UCSD-AML1 (cell line): Measurements from ENCODE around the gene FLT4.

ENCODE experiments used
- DNase-seq: peaks from one replicate; lab custom pipeline; 2025; ENCODE audit not compliant: unreplicated experiment; lab: John Stamatoyannopoulos, UW

FLT4 gene

GRCh38 chr5:180643191-180643851, 6.1 kb downstream of the FLT4 start:
- no peak for DNase-seq

- no peak for DNase-seq
Measured at GRCh38 chr5:180642779-180643178, 6.6 kb downstream of the FLT4 start.

DNA sequence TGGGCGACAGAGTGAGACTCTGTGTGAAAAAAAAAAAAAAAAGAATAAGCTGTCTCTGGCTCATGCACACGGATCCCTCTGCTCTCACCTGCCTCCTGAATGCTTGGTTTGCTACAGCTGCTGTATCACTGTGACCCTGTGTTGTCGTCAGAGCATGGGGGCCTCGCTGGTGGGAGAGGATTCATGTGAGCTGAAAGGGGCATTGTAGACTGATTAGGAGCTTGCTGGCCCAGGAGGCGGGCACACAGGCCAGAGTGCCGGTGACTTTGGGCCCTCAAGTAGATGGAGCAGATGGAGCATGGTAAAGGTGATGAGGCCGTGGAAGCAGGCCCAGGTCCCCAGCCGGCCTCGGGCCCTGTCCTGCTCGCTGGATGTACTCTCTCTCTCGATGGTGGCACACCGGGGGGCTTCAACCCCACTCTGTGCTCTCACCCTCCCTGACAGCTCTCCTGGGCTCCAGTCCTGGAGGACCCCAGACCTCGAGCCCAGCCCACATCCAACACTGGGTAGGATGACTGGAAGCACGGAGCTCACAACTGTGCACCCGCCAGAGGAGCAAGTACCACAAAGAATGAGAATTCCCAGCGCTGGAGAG, 7.1 kb downstream of the FLT4 start:
- no peak for DNase-seq

GRCh38 chr5:180641566-180641900, 7.9 kb downstream of the FLT4 start:
- DNase-seq = no peak

DNA sequence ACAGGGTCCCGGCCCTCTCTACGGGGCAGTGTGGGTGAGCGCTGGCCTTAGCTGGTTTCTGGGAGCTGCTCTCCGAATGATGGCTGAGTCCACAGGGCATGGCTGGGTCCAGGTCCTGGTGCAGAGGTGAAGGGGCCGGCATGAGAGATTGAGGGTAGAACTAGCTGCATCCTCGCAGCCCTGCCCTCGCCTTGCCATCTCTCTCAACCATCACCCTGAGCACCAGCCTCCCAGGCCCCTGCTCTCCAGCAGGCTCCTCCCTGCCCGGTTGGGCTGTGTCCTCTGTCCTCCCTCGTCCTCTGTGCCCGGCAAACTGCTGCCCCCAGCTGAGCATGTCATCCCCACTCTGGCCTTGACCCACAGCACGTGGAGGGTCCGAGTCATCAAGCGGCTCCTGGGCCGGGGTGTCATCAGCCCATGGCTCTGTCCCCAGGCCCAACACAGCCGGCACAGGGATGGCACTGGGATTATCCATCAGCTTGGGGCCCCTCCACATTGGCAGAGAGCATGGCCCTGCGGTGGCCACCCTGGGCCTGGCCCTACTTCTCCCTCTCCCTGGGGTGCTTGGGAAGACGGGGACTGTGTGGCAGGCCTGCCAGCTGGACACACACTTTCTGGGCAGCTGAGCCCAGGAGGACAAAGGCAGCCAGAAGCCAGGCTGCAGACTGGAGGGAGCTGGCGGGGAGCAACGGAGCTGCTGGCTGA, 8.4 kb downstream of the FLT4 start:
- DNase-seq = no peak

GRCh38 chr5:180640611-180640860, 8.9 kb downstream of the FLT4 start:
- DNase-seq = no peak

DNA sequence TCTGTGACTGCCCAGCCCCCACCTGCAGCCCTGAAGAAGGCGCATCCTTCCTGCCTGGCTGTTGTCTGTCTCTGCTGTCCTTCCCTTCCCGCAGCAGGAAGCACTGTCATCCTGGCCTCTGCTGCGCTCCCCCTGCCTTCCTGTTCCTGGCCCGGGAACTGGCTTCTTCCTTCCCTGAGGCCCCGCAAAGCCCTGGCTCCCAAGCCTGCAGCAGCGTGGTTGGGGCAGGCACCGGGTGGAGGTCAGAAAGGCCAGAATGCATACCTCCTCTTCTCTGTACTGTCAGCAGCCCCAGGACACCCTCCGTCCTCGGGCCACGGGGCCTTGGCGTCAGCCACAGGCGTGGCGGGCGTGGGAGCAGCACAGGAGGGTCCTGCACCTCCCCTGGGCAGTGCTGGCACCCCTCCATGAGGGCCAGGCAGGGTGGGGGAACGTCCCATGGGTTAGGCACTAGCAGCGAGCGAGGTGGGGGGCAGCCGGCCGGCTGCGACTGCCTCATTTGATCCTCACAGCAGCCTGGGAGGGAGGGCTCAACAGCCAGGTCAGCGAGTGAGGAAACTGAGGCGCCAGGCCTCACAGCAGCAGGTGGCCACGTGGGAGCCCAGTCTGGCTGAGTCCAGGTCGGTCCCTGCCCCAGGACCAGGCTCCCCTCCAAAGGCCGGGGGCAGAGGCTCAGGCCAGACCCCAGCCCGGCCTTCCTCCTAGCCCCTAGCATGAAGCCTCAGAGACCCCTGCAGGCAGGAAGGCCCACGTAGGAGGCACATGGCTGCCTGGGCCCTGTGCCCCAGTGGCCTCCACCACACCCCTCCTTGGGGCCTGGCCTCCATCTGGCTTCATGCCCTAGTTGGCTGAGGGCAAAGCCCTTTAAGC, 9.4 kb downstream of the FLT4 start:
- DNase-seq = peak; percentile 39

- DNase-seq = no peak
Measured at GRCh38 chr5:180639287-180639686, 10.1 kb downstream of the FLT4 start.

DNA sequence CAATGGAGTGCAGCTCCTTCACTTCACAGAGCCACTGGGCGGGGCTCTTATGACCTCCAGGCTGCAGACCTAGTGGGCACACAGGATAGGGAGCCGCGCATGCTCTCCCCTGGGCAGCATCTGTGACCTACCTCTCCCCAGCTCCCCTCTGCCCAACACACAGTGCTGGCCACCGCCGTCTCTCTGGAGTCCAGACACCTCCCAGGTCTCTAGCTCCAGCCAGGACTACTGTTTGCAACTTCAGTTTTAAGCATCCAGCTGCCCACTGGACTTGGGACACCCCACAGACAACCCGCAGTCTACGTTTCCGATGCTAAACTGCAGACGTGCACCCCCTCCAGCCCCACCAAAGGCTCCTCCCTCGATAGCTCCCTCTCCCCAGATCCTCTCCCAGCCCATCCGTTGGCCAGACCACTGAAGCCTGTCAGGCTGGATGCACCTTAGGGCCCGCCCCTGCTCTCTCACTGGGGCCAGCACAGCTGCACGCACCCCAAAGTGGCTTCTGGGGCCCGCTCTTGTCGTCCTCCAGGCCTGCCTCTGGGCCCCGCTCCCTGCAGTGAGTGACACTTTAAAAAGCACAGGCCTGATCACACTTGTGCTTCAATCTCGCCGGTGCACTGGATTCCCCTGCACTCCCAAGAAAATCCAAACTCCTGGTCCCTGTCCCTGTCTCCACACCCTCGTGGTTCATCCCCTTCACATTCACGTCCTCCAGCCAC, 11.3 kb downstream of the FLT4 start:
- DNase-seq = no peak

GRCh38 chr5:180636403-180637075, 12.9 kb downstream of the FLT4 start:
- no peak for DNase-seq

- DNase-seq = no peak
Measured at GRCh38 chr5:180636016-180636402, 13.4 kb downstream of the FLT4 start.

DNA sequence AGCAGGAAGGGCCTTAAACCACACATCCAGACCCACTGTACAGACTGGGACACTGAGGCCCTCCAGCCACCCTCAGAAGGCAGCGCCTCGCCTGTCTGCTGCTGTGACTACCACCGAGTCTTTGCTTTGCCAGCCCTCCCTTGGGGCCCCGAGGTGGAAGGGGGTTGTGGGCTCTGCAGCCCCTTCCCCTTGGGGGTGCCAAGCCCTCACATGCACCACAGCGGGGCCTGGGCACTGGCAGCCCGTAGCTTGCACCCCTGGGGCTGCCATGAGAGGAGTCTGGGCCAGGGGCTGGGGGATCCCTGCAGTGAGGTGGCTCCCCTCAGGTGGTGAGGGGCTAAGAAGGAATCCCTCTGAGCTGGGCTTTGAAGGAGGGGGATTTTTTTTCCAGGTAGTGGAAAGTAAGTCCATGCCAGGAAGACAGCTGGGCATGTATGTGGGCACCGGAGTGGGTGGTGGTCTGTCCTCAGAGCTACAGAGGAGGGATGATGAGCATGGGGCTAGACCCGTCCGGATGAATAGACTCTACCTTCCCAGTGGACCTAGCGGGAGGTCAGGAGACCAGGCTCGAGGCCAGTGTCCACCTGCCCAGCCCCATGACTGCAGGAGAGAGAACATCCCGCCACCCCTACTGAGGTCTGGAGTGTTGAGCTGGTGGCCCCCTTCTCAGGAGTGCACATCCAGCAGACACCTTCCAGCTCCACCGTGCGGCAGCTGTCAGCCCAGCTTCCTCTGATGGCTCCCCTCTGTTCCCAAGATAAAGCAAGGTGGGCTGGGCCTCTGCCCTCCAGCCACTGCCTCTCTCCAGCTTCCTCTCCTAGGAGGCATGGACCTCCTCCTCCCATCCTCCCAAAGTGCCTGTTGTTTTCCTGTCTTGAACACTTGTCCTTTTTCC, 15.9 kb downstream of the FLT4 start:
- no peak for DNase-seq

DNA sequence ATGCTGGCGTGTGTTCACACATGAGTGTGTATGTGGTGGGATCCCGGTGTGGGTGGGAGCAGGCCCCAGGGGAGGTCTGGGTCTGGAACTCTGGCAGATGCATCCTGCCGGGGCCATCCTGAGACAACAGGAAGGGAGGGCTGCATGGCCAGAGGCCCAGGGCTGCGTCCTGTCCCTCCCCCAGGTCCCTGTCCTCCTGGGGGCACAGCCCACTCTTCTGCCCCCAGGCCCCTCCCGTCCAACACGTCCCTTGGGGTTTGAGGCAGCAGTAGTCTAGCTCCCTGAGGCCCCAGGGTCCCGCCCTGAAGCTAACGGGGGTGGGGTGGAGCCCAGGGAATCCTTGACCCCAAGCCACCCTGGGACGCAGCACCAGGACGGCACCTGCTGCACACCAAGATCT, 16.6 kb downstream of the FLT4 start:
- DNase-seq = no peak

GRCh38 chr5:180631549-180632383, 17.6 kb downstream of the FLT4 start:
- no peak for DNase-seq

DNA sequence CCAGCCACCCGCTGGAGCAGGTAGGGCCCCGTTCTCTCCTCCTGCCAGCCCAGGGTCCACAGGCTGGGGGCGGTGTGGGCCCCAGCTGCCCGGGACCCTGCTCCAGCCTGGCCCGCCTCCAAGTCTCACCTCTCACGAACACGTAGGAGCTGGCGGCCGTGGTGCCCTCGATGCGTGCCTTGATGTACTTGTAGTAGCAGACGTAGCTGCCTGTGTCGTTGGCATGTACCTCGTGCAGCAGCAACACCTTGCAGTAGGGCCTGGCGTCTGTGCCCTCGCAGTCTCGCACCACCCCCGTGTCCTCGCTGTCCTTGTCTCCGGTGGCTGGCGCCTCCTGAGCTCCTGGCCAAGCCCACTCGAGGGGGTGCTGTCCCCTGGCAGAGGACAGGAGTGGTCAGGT, 19.0 kb downstream of the FLT4 start:
- DNase-seq = no peak

- no peak for DNase-seq
Measured at GRCh38 chr5:180629831-180630382, 19.5 kb downstream of the FLT4 start.

DNA sequence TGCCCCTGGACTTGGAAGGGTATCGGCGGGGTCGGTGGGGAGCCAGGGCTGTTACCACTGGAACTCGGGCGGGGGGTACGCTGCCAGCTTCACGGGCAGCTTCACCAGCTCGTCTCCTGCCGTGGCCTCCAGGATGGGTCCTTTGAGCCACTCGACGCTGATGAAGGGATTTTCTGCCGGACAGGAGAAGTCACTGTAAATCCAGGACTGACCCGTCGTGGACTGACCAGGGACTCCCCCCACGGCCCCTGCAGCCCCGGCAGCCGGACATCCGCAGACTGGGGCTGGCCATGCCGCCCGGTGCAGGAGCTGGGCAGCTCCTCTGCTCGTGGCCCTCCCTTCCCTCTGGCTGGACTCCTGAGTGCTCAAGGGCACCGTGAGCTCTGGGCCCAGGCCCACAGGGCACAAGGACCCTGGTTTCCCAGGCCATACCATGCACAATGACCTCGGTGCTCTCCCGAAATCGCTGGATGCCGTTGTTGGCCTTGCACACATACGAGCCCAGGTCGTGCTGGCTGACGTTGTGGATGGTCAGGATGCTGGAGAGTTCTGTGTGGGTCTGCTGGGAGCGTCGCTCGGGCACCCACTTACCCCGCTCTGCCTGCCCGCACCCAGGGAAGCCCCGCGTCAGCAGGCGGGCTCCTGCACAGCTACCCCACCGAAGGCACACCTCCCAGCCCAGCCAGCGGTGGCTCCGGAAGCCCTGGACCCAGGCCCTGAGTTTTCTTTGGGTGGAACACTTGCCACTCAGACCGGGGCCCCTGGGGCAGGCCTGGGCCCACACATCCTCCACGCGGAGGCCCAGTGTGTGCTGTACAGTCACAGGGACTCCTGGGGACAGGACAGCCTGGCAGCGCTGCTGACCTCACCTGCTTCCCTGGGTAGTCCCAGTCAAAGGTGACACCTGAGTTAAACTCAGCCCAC, 20.3 kb downstream of the FLT4 start:
- DNase-seq = no peak

DNA sequence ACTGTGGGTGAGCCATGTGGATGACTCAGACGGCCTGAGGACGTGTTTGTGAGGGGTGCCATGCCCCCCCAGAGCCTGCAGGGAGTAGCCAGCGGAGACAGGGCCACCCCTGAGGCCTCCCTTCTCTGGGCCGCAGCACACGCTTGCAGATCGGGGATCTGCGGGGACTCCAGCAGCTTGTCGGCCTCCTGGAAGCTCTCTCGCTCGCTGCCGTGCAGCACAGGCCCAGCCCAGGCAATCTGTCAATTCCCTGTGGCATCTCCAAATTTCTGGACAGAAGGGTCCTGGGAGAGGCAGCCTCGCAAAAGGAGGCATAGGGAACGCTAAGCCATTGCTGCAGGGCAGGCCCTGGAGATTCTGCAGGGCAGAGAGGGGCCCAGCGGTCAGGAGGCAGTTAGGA, 21.2 kb downstream of the FLT4 start:
- no peak for DNase-seq
